ENCODE results near the gene HMGN3.

Gene HMGN3

GRCh38 chr6:79226660-79227059 lies 7.8 kb downstream of the HMGN3 start:
- TF ChIP-seq POLR2AphosphoS5 (IDR thresholded peaks at IDR 0.05; ENCODE audit: low read depth, low read length) (no peak), TAF1 (IDR thresholded peaks at IDR 0.05; ENCODE audit: borderline replicate concordance, insufficient read depth, low read length) (no peak), REST (IDR thresholded peaks at IDR 0.05; ENCODE audit: insufficient read depth in 1 of 2, low read depth in 2 of 2, low read length in 2 of 2) (no peak), FOXP2 (optimal IDR thresholded peaks at IDR 0.05; ENCODE audit: borderline replicate concordance, extremely low read depth, extremely low read length, insufficient read depth) (no peak), SIN3A (IDR thresholded peaks at IDR 0.05; ENCODE audit: borderline replicate concordance, insufficient read depth, low read length) (no peak)

GRCh38 chr6:79225717-79226599 lies 8.5 kb downstream of the HMGN3 start:
- TF ChIP-seq FOXP2 (optimal IDR thresholded peaks at IDR 0.05; ENCODE audit: borderline replicate concordance, extremely low read depth, extremely low read length, insufficient read depth): no peak
- TF ChIP-seq REST (IDR thresholded peaks at IDR 0.05; ENCODE audit: insufficient read depth in 1 of 2, low read depth in 2 of 2, low read length in 2 of 2): no peak
- TF ChIP-seq POLR2AphosphoS5 (IDR thresholded peaks at IDR 0.05; ENCODE audit: low read depth, low read length): no peak
- TF ChIP-seq TAF1 (IDR thresholded peaks at IDR 0.05; ENCODE audit: borderline replicate concordance, insufficient read depth, low read length): no peak
- no peak for TF ChIP-seq SIN3A (IDR thresholded peaks at IDR 0.05; ENCODE audit: borderline replicate concordance, insufficient read depth, low read length)

- no peak for TF ChIP-seq POLR2AphosphoS5 (IDR thresholded peaks at IDR 0.05; ENCODE audit: low read depth, low read length)
- TF ChIP-seq FOXP2 (optimal IDR thresholded peaks at IDR 0.05; ENCODE audit: borderline replicate concordance, extremely low read depth, extremely low read length, insufficient read depth): no peak
- TF ChIP-seq SIN3A (IDR thresholded peaks at IDR 0.05; ENCODE audit: borderline replicate concordance, insufficient read depth, low read length): no peak
- no peak for TF ChIP-seq REST (IDR thresholded peaks at IDR 0.05; ENCODE audit: insufficient read depth in 1 of 2, low read depth in 2 of 2, low read length in 2 of 2)
- TF ChIP-seq TAF1 (IDR thresholded peaks at IDR 0.05; ENCODE audit: borderline replicate concordance, insufficient read depth, low read length): no peak
These were observed 10.7 kb downstream of the HMGN3 start for GRCh38 chr6:79223611-79224404.

GRCh38 chr6:79215213-79215824 lies 19.2 kb downstream of the HMGN3 start:
- TF ChIP-seq TAF1 (IDR thresholded peaks at IDR 0.05; ENCODE audit: borderline replicate concordance, insufficient read depth, low read length) (no peak), FOXP2 (optimal IDR thresholded peaks at IDR 0.05; ENCODE audit: borderline replicate concordance, extremely low read depth, extremely low read length, insufficient read depth) (no peak)

- no peak for TF ChIP-seq POLR2AphosphoS5 (IDR thresholded peaks at IDR 0.05; ENCODE audit: low read depth, low read length)
- no peak for TF ChIP-seq TAF1 (IDR thresholded peaks at IDR 0.05; ENCODE audit: borderline replicate concordance, insufficient read depth, low read length)
- no peak for TF ChIP-seq FOXP2 (optimal IDR thresholded peaks at IDR 0.05; ENCODE audit: borderline replicate concordance, extremely low read depth, extremely low read length, insufficient read depth)
- no peak for TF ChIP-seq SIN3A (IDR thresholded peaks at IDR 0.05; ENCODE audit: borderline replicate concordance, insufficient read depth, low read length)
These were observed 21.6 kb downstream of the HMGN3 start for GRCh38 chr6:79212859-79213258.
